HepG2 (cell line): ENCODE results near the gene PTPN3. TPM values are rescaled to one million over a fixed set of nuclear protein-coding genes. Genes with fewer than 3 reads are reported as not detected.

Experiments used
- CAMTA2 ChIP-seq: sonication (generic); formaldehyde crosslinking; IDR thresholded peaks from 2 replicates; pipeline ENCODE4 v1.4.0; 2020; ENCODE audit warnings: mild to moderate bottlenecking, missing genetic modification reagents, borderline replicate concordance
- FOSL1 ChIP-seq: sonication (generic); formaldehyde crosslinking; IDR thresholded peaks from 2 replicates; pipeline ENCODE4 v1.9.0; 2021; ENCODE audit warnings: missing genetic modification reagents, borderline replicate concordance
- FOXA3 ChIP-seq: IDR thresholded peaks from 2 replicates; pipeline ENCODE4 v1.6.1; 2016; ENCODE audit warnings: missing genetic modification reagents, missing compliant biosample characterization
- HDAC6 ChIP-seq: fragments of 200-600 bp; sonication (generic); IDR thresholded peaks from 2 replicates; pipeline ENCODE4 v1.7.0; 2017; ENCODE audit warnings: mild to moderate bottlenecking, antibody characterized with exemption, low read length, low read depth
- HMGA1 ChIP-seq: sonication (generic); formaldehyde crosslinking; conservative IDR thresholded peaks from 2 replicates; pipeline ENCODE4 v1.4.0; 2020; ENCODE audit warnings: missing genetic modification reagents
- KAT8 ChIP-seq: IDR thresholded peaks from 2 replicates; pipeline ENCODE4 v1.6.1; 2016; ENCODE audit warnings: missing genetic modification reagents, missing compliant biosample characterization
- KDM1A ChIP-seq: IDR thresholded peaks from 2 replicates; pipeline ENCODE4 v1.6.1; 2016; ENCODE audit warnings: missing compliant biosample characterization
- MED8 ChIP-seq: sonication (generic); formaldehyde crosslinking; IDR thresholded peaks from 2 replicates; pipeline ENCODE4 v1.8.1; 2023; ENCODE audit warnings: mild to moderate bottlenecking, missing genetic modification reagents; ENCODE audit not compliant: insufficient replicate concordance
- MIER2 ChIP-seq: IDR thresholded peaks from 2 replicates; pipeline ENCODE4 v1.6.1; 2016; ENCODE audit warnings: missing biosample characterization, missing genetic modification reagents
- NR2C2 ChIP-seq: sonication (generic); formaldehyde crosslinking; IDR thresholded peaks from 2 replicates; pipeline ENCODE4 v1.4.0; 2020; ENCODE audit warnings: missing genetic modification reagents, mild to moderate bottlenecking, moderate library complexity, borderline replicate concordance
- PBX2 ChIP-seq: IDR thresholded peaks from 2 replicates; pipeline ENCODE4 v1.6.1; 2016; ENCODE audit warnings: control low read depth
- SAP130 ChIP-seq: IDR thresholded peaks from 2 replicates; pipeline ENCODE4 v1.6.1; 2016; ENCODE audit warnings: low read depth
- SMAD9 ChIP-seq: sonication (generic); formaldehyde crosslinking; IDR thresholded peaks from 2 replicates; pipeline ENCODE4 v1.5.1; 2020; ENCODE audit warnings: mild to moderate bottlenecking, missing genetic modification reagents
- SNAPC2 ChIP-seq: sonication (generic); formaldehyde crosslinking; IDR thresholded peaks from 2 replicates; pipeline ENCODE4 v1.8.1; 2022; ENCODE audit warnings: mild to moderate bottlenecking, missing genetic modification reagents
- TCF7L2 ChIP-seq: IDR thresholded peaks from 2 replicates; pipeline ENCODE4 v1.6.1; 2011; ENCODE audit warnings: mild to moderate bottlenecking, low read depth, low read length, moderate library complexity
- XBP1 ChIP-seq: sonication (generic); formaldehyde crosslinking; IDR thresholded peaks from 2 replicates; pipeline ENCODE4 v1.5.0; 2020; ENCODE audit warnings: missing genetic modification reagents
- ZBTB3 ChIP-seq: sonication (generic); formaldehyde crosslinking; IDR thresholded peaks from 2 replicates; pipeline ENCODE4 v1.4.0; 2020; ENCODE audit warnings: low read depth, mild to moderate bottlenecking, moderate library complexity, missing genetic modification reagents, borderline replicate concordance
- ZBTB38 ChIP-seq: sonication (generic); formaldehyde crosslinking; IDR thresholded peaks from 2 replicates; pipeline ENCODE4 v1.5.1; 2020; ENCODE audit warnings: mild to moderate bottlenecking, missing genetic modification reagents
- ZNF224 ChIP-seq: sonication (generic); formaldehyde crosslinking; IDR thresholded peaks from 2 replicates; pipeline ENCODE4 v1.5.0; 2020; ENCODE audit warnings: mild to moderate bottlenecking, missing genetic modification reagents
- ZNF274 ChIP-seq: sonication (generic); formaldehyde crosslinking; IDR thresholded peaks from 2 replicates; pipeline ENCODE4 v1.5.1; 2020; ENCODE audit warnings: mild to moderate bottlenecking, missing genetic modification reagents
- ZNF616 ChIP-seq: sonication (generic); formaldehyde crosslinking; IDR thresholded peaks from 2 replicates; pipeline ENCODE4 v1.5.0; 2020; ENCODE audit warnings: low read depth, mild to moderate bottlenecking, missing genetic modification reagents
- ZNF629 ChIP-seq: sonication (generic); formaldehyde crosslinking; conservative IDR thresholded peaks from 2 replicates; pipeline ENCODE4 v1.5.0; 2020; ENCODE audit warnings: missing genetic modification reagents
- ZNF788 ChIP-seq: sonication (generic); formaldehyde crosslinking; IDR thresholded peaks from 2 replicates; pipeline ENCODE4 v1.5.0; 2020; ENCODE audit warnings: mild to moderate bottlenecking, missing genetic modification reagents, borderline replicate concordance
- ZSCAN12 ChIP-seq: sonication (generic); formaldehyde crosslinking; IDR thresholded peaks from 2 replicates; pipeline ENCODE4 v1.9.0; 2021; ENCODE audit warnings: mild to moderate bottlenecking, missing genetic modification reagents
- ZSCAN9 ChIP-seq: IDR thresholded peaks from 2 replicates; pipeline ENCODE4 v1.6.1; 2016; ENCODE audit warnings: borderline replicate concordance
- polyA plus RNA-seq, 8 experiments: library from polyadenylated mRNA; depleted of rRNA in 3 of 8; stranded (reverse) in 7 of 8; unstranded in 1 of 8; fragments of >200 nt; fragmentation: Illumina TruSeq in 4 of 8; extraction: Trizol in 4 of 8; gene quantifications; 2 replicates each; pipeline versions ENCODE4 v1.2.1 to v1.2.3, GENCODE V29; 2011 to 2016; ENCODE audit warnings: low read depth in 4 of 8, missing spikeins in 1 of 8, mixed read lengths in 1 of 8; ENCODE audit not compliant: insufficient read depth in 1 of 8
- total RNA-seq, 5 experiments: library from RNA; depleted of rRNA; stranded (reverse); fragments of >200 nt; fragmentation: Illumina TruSeq; extraction: Trizol; gene quantifications; 2 replicates each; pipeline ENCODE4 v1.2.3, GENCODE V29; 2016; ENCODE audit warnings: low read depth in 1 of 5
- TF ChIP-seq, protein P1 (sequence below): sonication (generic); formaldehyde crosslinking; IDR thresholded peaks from 2 replicates; pipeline ENCODE4 v1.5.1; 2020; ENCODE audit warnings: missing genetic modification reagents, mild to moderate bottlenecking, borderline replicate concordance
- TF ChIP-seq, protein P2 (sequence below): sonication (generic); formaldehyde crosslinking; IDR thresholded peaks from 2 replicates; pipeline ENCODE4 v1.8.0; 2022; ENCODE audit warnings: mild to moderate bottlenecking, missing genetic modification reagents, moderate library complexity

Gene PTPN3
- total and polyA plus RNA-seq, 2 of the 13 experiments (the other 11 are each of a cell fraction or from before 2014, with no cell fraction given): 5.6 to 20.5 TPM

GRCh38 chr9:109477258-109478050, 20.7 kb downstream of the PTPN3 start (continued):
- TF ChIP-seq ZBTB38 (CRISPR knock-in tag) (peak; percentile 64; the same call in 1 of the 2 replicates), ZNF629 (CRISPR knock-in tag) (no peak), FOSL1 (CRISPR knock-in tag) (no peak), ZNF274 (CRISPR knock-in tag) (no peak), KDM1A (CRISPR knock-in tag) (no peak), HMGA1 (CRISPR knock-in tag) (no peak), KAT8 (CRISPR knock-in tag) (peak; percentile 85), FOXA3 (CRISPR knock-in tag) (peak; percentile 36; the same call in 1 of the 2 replicates), ZNF616 (no peak), ZNF788 (peak; percentile 38; the same call in 1 of the 2 replicates), ZBTB3 (0 out of 2 replicates have a peak, but pooled peaks have one; percentile 70), CAMTA2 (no peak), ZSCAN12 (CRISPR knock-in tag) (no peak), SMAD9 (0 out of 2 replicates have a peak, but pooled peaks have one; percentile 23), SAP130 (CRISPR knock-in tag) (peak; percentile 87), HDAC6 (no peak), PBX2 (no peak), SNAPC2 (CRISPR knock-in tag) (no peak), XBP1 (CRISPR knock-in tag) (0 out of 2 replicates have a peak, but pooled peaks have one; percentile 5), NR2C2 (CRISPR knock-in tag) (peak; percentile 20; the same call in 1 of the 2 replicates), ZNF224 (CRISPR knock-in tag) (0 out of 2 replicates have a peak, but pooled peaks have one; percentile 43), MIER2 (peak; percentile 75), TCF7L2 (no peak), MED8 (CRISPR knock-in tag) (no peak), ZSCAN9 (CRISPR knock-in tag) (peak; percentile 32; the same call in 1 of the 2 replicates)
- TF ChIP-seq, protein P1, sequence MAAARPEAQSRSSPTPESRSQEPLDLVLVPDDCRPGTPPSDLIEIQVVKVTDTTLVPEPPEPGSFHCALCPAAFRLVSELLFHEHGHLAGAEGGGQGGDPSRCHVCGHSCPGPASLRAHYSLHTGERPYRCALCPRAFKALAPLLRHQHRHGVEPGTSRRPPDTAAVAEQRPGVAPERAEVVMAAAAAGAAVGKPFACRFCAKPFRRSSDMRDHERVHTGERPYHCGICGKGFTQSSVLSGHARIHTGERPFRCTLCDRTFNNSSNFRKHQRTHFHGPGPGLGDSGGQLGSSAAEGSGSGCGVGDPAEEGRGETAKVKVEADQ (CRISPR knock-in tag): peak; percentile 88
- TF ChIP-seq, protein P2, sequence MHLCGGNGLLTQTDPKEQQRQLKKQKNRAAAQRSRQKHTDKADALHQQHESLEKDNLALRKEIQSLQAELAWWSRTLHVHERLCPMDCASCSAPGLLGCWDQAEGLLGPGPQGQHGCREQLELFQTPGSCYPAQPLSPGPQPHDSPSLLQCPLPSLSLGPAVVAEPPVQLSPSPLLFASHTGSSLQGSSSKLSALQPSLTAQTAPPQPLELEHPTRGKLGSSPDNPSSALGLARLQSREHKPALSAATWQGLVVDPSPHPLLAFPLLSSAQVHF (CRISPR knock-in tag): no peak
